ENCODE measurements around the gene TTC7B. TPM values are rescaled to one million over a fixed set of nuclear protein-coding genes. Genes with fewer than 3 reads are reported as not detected.

Gene TTC7B
- total and polyA plus RNA-seq, 2 donors (not counting 3 experiments of a cell fraction or from before 2014, with no cell fraction given): 46.8 to 76.5 TPM

DNA sequence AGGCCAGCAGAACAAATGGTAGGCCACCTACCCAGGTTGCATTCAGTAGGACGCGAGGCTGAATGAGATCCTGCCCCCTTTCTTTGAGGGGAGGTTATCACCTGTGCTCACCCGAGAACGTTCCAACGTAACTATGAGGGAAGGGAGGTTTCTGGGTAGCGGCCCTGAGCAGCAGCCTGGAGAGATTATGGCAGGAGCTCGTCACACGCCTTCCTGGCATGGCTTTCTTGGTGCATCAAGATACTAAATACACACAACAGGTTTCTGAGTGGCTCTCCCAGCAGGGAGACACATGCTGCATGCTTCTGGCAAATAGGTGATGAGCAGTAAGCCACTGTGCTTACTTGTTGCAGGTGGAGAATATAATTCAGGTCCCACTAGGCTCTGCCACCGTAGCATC lies 271.7 kb downstream of the TTC7B start:
- Histone ChIP-seq H3K9ac (replicated peaks; ENCODE audit: extremely low read depth, insufficient read depth, low read length) (no peak overlapping the region), H3K9me1 (replicated peaks; ENCODE audit: control insufficient read depth, extremely low read depth, insufficient read depth, low read length) (no peaks in the 10 kb centered on the region), H2AFZ (ENCODE audit: low read depth, low read length) (no peak overlapping the region), H3K4me2 (ENCODE audit: insufficient read depth, low read length) (no peak overlapping the region), H3K4me1 (ENCODE audit: control insufficient read depth, extremely low read depth, insufficient read depth, low read length) (no peaks in the 10 kb centered on the region), H3K79me2 (ENCODE audit: control insufficient read depth, insufficient read depth, low read length) (no peaks in the 10 kb centered on the region), H4K20me1 (replicated peaks; ENCODE audit: control insufficient read depth, extremely low read depth, insufficient read depth, low read length) (no peaks in the 10 kb centered on the region), H3K4me3 (replicated peaks in 1 of 3; ENCODE audit: insufficient read depth in 1 of 3, low read depth in 1 of 3, low read length in 3 of 3) (no peak overlapping the region), H3K36me3 (ENCODE audit: control insufficient read depth in 2 of 2, extremely low read depth in 1 of 2, insufficient read depth in 2 of 2, low read length in 2 of 2) (peaks cover 0 to 8% of the 10 kb centered on the region in 2 experiments), H3K27ac (ENCODE audit: insufficient read depth, low read depth, low read length) (no peak overlapping the region), H3K27me3 (ENCODE audit: control insufficient read depth in 2 of 2, insufficient read depth in 2 of 2, low read length in 2 of 2) (no peaks in the 10 kb centered on the region), H3K9me3 (replicated peaks; ENCODE audit: control insufficient read depth, insufficient read depth, low read length) (no peaks in the 10 kb centered on the region)
- DNase-seq (ENCODE audit: low read depth, low spot score) (no peak), FAIRE-seq (no peak)
- intact Hi-C loops (cut with micrococcal nuclease) (no loop called here), dilution Hi-C loops (cut with MboI; ENCODE audit: extremely low pct_ligation_motif_present, low sequenced_read_pairs) (no loop called here)
- TF ChIP-seq POLR2A (IDR thresholded peaks at IDR 0.05; ENCODE audit: low read depth, low read length) (no peak), JUN (IDR thresholded peaks at IDR 0.05; ENCODE audit: borderline replicate concordance, insufficient read depth, insufficient read length, low read depth) (no peak), GATA2 (IDR thresholded peaks at IDR 0.05; ENCODE audit: insufficient read depth, insufficient read length, low read depth, low read length) (no peak), EZH2 (IDR thresholded peaks at IDR 0.05; ENCODE audit: borderline replicate concordance, low read depth, low read length, severe bottlenecking) (no peak)
- TF ChIP-seq, protein P1, sequence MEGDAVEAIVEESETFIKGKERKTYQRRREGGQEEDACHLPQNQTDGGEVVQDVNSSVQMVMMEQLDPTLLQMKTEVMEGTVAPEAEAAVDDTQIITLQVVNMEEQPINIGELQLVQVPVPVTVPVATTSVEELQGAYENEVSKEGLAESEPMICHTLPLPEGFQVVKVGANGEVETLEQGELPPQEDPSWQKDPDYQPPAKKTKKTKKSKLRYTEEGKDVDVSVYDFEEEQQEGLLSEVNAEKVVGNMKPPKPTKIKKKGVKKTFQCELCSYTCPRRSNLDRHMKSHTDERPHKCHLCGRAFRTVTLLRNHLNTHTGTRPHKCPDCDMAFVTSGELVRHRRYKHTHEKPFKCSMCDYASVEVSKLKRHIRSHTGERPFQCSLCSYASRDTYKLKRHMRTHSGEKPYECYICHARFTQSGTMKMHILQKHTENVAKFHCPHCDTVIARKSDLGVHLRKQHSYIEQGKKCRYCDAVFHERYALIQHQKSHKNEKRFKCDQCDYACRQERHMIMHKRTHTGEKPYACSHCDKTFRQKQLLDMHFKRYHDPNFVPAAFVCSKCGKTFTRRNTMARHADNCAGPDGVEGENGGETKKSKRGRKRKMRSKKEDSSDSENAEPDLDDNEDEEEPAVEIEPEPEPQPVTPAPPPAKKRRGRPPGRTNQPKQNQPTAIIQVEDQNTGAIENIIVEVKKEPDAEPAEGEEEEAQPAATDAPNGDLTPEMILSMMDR (IDR thresholded peaks at IDR 0.05; ENCODE audit: extremely low read depth in 1 of 2, insufficient read depth in 1 of 2, low read depth in 1 of 2, low read length in 2 of 2): no peak
- TF ChIP-seq, protein P2, sequence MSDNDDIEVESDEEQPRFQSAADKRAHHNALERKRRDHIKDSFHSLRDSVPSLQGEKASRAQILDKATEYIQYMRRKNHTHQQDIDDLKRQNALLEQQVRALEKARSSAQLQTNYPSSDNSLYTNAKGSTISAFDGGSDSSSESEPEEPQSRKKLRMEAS (IDR thresholded peaks at IDR 0.05; ENCODE audit: insufficient read depth, insufficient read length): no peak
- CTCF ChIA-PET: no interaction called here
- no TSS peak for BruUV-seq (replicated peaks)
- POLR2A ChIA-PET: no interaction called here

DNA sequence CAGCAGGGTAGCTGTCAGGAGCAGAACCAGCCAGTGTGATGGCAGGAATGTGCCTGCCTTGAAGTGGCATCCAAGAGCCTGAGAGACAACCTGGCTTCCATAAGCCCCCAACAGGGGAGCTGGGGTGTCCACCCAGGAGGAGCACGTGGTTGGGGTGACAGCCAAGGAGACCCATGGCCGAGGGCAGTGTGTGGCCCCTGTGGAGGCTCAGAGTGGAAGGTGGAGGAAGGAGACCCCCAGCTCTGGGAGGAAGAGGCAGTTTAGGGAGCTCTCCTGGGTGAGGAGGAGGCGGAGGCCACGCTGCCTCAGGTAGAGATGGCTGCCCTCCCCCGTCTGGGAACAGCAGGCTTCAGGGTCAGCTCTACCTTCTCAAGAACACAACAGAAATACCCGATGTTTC lies 272.4 kb downstream of the TTC7B start:
- FAIRE-seq (no peak), DNase-seq (ENCODE audit: low read depth, low spot score) (no peak)
- Histone ChIP-seq H3K4me1 (ENCODE audit: control insufficient read depth, extremely low read depth, insufficient read depth, low read length) (no peaks in the 10 kb centered on the region), H3K79me2 (ENCODE audit: control insufficient read depth, insufficient read depth, low read length) (no peaks in the 10 kb centered on the region), H3K4me3 (replicated peaks in 1 of 3; ENCODE audit: insufficient read depth in 1 of 3, low read depth in 1 of 3, low read length in 3 of 3) (no peak overlapping the region), H2AFZ (ENCODE audit: low read depth, low read length) (no peak overlapping the region), H3K27ac (ENCODE audit: insufficient read depth, low read depth, low read length) (no peak overlapping the region), H3K4me2 (ENCODE audit: insufficient read depth, low read length) (no peak overlapping the region), H3K9me1 (replicated peaks; ENCODE audit: control insufficient read depth, extremely low read depth, insufficient read depth, low read length) (no peaks in the 10 kb centered on the region), H4K20me1 (replicated peaks; ENCODE audit: control insufficient read depth, extremely low read depth, insufficient read depth, low read length) (no peaks in the 10 kb centered on the region), H3K27me3 (ENCODE audit: control insufficient read depth in 2 of 2, insufficient read depth in 2 of 2, low read length in 2 of 2) (no peaks in the 10 kb centered on the region), H3K9ac (replicated peaks; ENCODE audit: extremely low read depth, insufficient read depth, low read length) (no peak overlapping the region), H3K9me3 (replicated peaks; ENCODE audit: control insufficient read depth, insufficient read depth, low read length) (no peaks in the 10 kb centered on the region), H3K36me3 (ENCODE audit: control insufficient read depth in 2 of 2, extremely low read depth in 1 of 2, insufficient read depth in 2 of 2, low read length in 2 of 2) (peaks cover 0 to 8% of the 10 kb centered on the region in 2 experiments)
- TF ChIP-seq EZH2 (IDR thresholded peaks at IDR 0.05; ENCODE audit: borderline replicate concordance, low read depth, low read length, severe bottlenecking) (no peak), FOS (IDR thresholded peaks at IDR 0.05; ENCODE audit: borderline replicate concordance, insufficient read depth, low read length) (no peak), JUN (IDR thresholded peaks at IDR 0.05; ENCODE audit: borderline replicate concordance, insufficient read depth, insufficient read length, low read depth) (no peak), GATA2 (IDR thresholded peaks at IDR 0.05; ENCODE audit: insufficient read depth, insufficient read length, low read depth, low read length) (no peak)
- TF ChIP-seq, protein P2 (IDR thresholded peaks at IDR 0.05; ENCODE audit: insufficient read depth, insufficient read length): no peak
- ChIA-PET CTCF (no interaction called here), POLR2A (no interaction called here)
- intact Hi-C loops (cut with micrococcal nuclease) (no loop called here), dilution Hi-C loops (cut with MboI; ENCODE audit: extremely low pct_ligation_motif_present, low sequenced_read_pairs) (no loop called here)
- BruUV-seq (replicated peaks): no TSS peak

Measured in endothelial cell of umbilical vein (primary cell).